Neural progenitor cell (in vitro differentiated cells): ENCODE measurements around the gene CES5A. TPM values are rescaled to one million over a fixed set of nuclear protein-coding genes. Genes with fewer than 3 reads are reported as not detected.
A peak's percentile ranks its signal among the peaks of the same experiment; 100 is the strongest.
"Not testable (repeated sequence)": the region's sequence is repeated elsewhere in the genome, so short reads cannot be mapped to it uniquely, and the experiment has no call there.

Experiments used
- DNase-seq: peaks from one replicate; pipeline ENCODE4 v3.0.0-alpha.2; 2016; ENCODE audit warnings: low spot score
- H2AFZ ChIP-seq: fragments of 200-600 bp; sonication (generic); replicated peaks from 2 replicates; pipeline ENCODE4 v1.6.1; 2016; ENCODE audit warnings: antibody characterized with exemption
- H3F3A ChIP-seq: fragments of 200-600 bp; sonication (generic); 2 replicates; pipeline ENCODE4 v1.6.1; 2016; ENCODE audit warnings: antibody characterized with exemption, low read depth
- H3K27ac ChIP-seq: fragments of 200-600 bp; sonication (generic); 2 replicates; pipeline ENCODE4 v1.5.1; 2016; ENCODE audit warnings: mild to moderate bottlenecking
- H3K27me3 ChIP-seq: fragments of 200-600 bp; sonication (generic); 2 replicates; pipeline ENCODE4 v1.6.1; 2016; ENCODE audit warnings: mild to moderate bottlenecking, moderate library complexity
- H3K36me3 ChIP-seq: fragments of 200-600 bp; sonication (generic); 2 replicates; pipeline ENCODE4 v1.5.1; 2016
- H3K4me1 ChIP-seq: fragments of 200-600 bp; sonication (generic); 2 replicates; pipeline ENCODE4 v1.6.1; 2016; ENCODE audit warnings: mixed run types
- H3K4me2 ChIP-seq: fragments of 200-600 bp; sonication (generic); 2 replicates; pipeline ENCODE4 v1.6.1; 2016
- H3K4me3 ChIP-seq: fragments of 200-600 bp; sonication (generic); 2 replicates; pipeline ENCODE4 v1.5.1; 2016
- H3K79me2 ChIP-seq: fragments of 200-600 bp; sonication (generic); 2 replicates; pipeline ENCODE4 v1.6.1; 2016; ENCODE audit warnings: low read depth
- H3K9ac ChIP-seq: fragments of 200-600 bp; sonication (generic); 2 replicates; pipeline ENCODE4 v1.6.1; 2016
- H3K9me3 ChIP-seq: fragments of 200-600 bp; sonication (generic); 2 replicates; pipeline ENCODE4 v1.5.1; 2016; ENCODE audit warnings: low read depth
- H4K20me1 ChIP-seq: fragments of 200-600 bp; sonication (generic); 2 replicates; pipeline ENCODE4 v1.6.1; 2016; ENCODE audit warnings: low read depth
- H3K27ac Mint-ChIP-seq: 3 replicates; pipeline ENCODE4 v1.8.0; 2021; ENCODE audit warnings: mixed read lengths
- H3K27me3 Mint-ChIP-seq: 2 replicates; pipeline ENCODE4 v1.8.0; 2022; ENCODE audit warnings: low read depth, mild to moderate bottlenecking, inconsistent platforms, moderate library complexity, mixed read lengths; ENCODE audit not compliant: insufficient read depth
- H3K36me3 Mint-ChIP-seq: 3 replicates; pipeline ENCODE4 v1.8.0; 2021; ENCODE audit warnings: mixed read lengths
- H3K4me1 Mint-ChIP-seq: 3 replicates; pipeline ENCODE4 v1.8.0; 2021; ENCODE audit warnings: mixed read lengths
- H3K4me3 Mint-ChIP-seq: 3 replicates; pipeline ENCODE4 v1.8.0; 2021; ENCODE audit warnings: mild to moderate bottlenecking, moderate library complexity, mixed read lengths
- H3K9me3 Mint-ChIP-seq: 3 replicates; pipeline ENCODE4 v1.8.0; 2020; ENCODE audit warnings: mixed read lengths
- CTCF ChIP-seq: fragments of 200-600 bp; sonication (generic); IDR thresholded peaks from 2 replicates; pipeline ENCODE4 v1.5.1; 2017; ENCODE audit warnings: antibody characterized with exemption, mild to moderate bottlenecking
- EZH2 ChIP-seq: fragments of 200-600 bp; sonication (generic); IDR thresholded peaks from 2 replicates; pipeline ENCODE4 v1.6.1; 2017; ENCODE audit warnings: antibody characterized with exemption, mild to moderate bottlenecking, moderate library complexity
- EZH2phosphoT487 ChIP-seq: fragments of 200-600 bp; sonication (generic); IDR thresholded peaks from 2 replicates; pipeline ENCODE4 v1.6.1; 2017; ENCODE audit warnings: antibody characterized with exemption
- total RNA-seq: library from RNA; depleted of rRNA; stranded (reverse); fragments of >200 nt; gene quantifications from 2 replicates; pipeline ENCODE4 v1.2.3, GENCODE V29; 2015; ENCODE audit warnings: low replicate concordance

Gene CES5A
- total RNA-seq, 1 donor from 2014 or later: not detected

- Histone ChIP-seq H3K27ac (no peak overlapping the region), H3K79me2 (no peaks in the 10 kb centered on the region), H3K4me1 (peaks cover 11% of the 10 kb centered on the region), H3K9ac (no peak overlapping the region), H3F3A (no peaks in the 10 kb centered on the region), H3K4me3 (no peak overlapping the region), H3K4me2 (no peak overlapping the region), H3K27me3 (no peaks in the 10 kb centered on the region), H3K36me3 (no peaks in the 10 kb centered on the region), H3K9me3 (no peaks in the 10 kb centered on the region), H4K20me1 (no peaks in the 10 kb centered on the region), H2AFZ (no peak overlapping the region)
- TF ChIP-seq EZH2: no peak
- H3K4me1 Mint-ChIP-seq: peaks cover 12% of the 10 kb centered on the region
- peak; percentile 38 for DNase-seq
- no peaks in the 10 kb centered on the region for H3K36me3 Mint-ChIP-seq
- H3K27ac Mint-ChIP-seq: no peak overlapping the region
- H3K9me3 Mint-ChIP-seq: peaks cover 2% of the 10 kb centered on the region
- peaks cover 3% of the 10 kb centered on the region for H3K27me3 Mint-ChIP-seq
- no peak overlapping the region for H3K4me3 Mint-ChIP-seq
These were observed 40.1 kb upstream of the CES5A start for GRCh38 chr16:55915096-55915827.

GRCh38 chr16:55914383-55914782 lies 39.2 kb upstream of the CES5A start:
- H3K9me3 ChIP-seq: no peaks in the 10 kb centered on the region
- H3K27me3 ChIP-seq: no peaks in the 10 kb centered on the region
- H2AFZ ChIP-seq: no peak overlapping the region
- Mint-ChIP-seq H3K4me1 (peaks cover 12% of the 10 kb centered on the region), H3K4me3 (no peak overlapping the region), H3K36me3 (no peaks in the 10 kb centered on the region), H3K27me3 (peaks cover 3% of the 10 kb centered on the region), H3K27ac (no peak overlapping the region), H3K9me3 (no peaks in the 10 kb centered on the region)
- no peak overlapping the region for H3K4me2 ChIP-seq
- no peak overlapping the region for H3K9ac ChIP-seq
- no peaks in the 10 kb centered on the region for H4K20me1 ChIP-seq
- H3F3A ChIP-seq: no peaks in the 10 kb centered on the region
- no peak for DNase-seq
- H3K36me3 ChIP-seq: no peaks in the 10 kb centered on the region
- H3K79me2 ChIP-seq: no peaks in the 10 kb centered on the region
- no peak overlapping the region for H3K4me3 ChIP-seq
- TF ChIP-seq EZH2phosphoT487 (no peak), EZH2 (no peak), CTCF (no peak)
- no peak overlapping the region for H3K27ac ChIP-seq
- peaks cover 11% of the 10 kb centered on the region for H3K4me1 ChIP-seq

GRCh38 chr16:55913716-55914115 lies 38.5 kb upstream of the CES5A start:
- no peak for DNase-seq
- no peak overlapping the region for H3K27ac ChIP-seq
- no peaks in the 10 kb centered on the region for H3F3A ChIP-seq
- no peak overlapping the region for H3K9ac ChIP-seq
- H3K36me3 ChIP-seq: no peaks in the 10 kb centered on the region
- H3K4me1 ChIP-seq: peaks cover 11% of the 10 kb centered on the region
- TF ChIP-seq EZH2: no peak
- no peak for TF ChIP-seq EZH2phosphoT487
- TF ChIP-seq CTCF: no peak
- H3K4me1 Mint-ChIP-seq: peaks cover 12% of the 10 kb centered on the region
- no peak overlapping the region for H2AFZ ChIP-seq
- H3K4me3 Mint-ChIP-seq: no peak overlapping the region
- H3K27me3 Mint-ChIP-seq: peaks cover 3% of the 10 kb centered on the region
- no peaks in the 10 kb centered on the region for H3K9me3 ChIP-seq
- H4K20me1 ChIP-seq: no peaks in the 10 kb centered on the region
- no peak overlapping the region for H3K27ac Mint-ChIP-seq
- H3K36me3 Mint-ChIP-seq: no peaks in the 10 kb centered on the region
- no peak overlapping the region for H3K4me3 ChIP-seq
- H3K9me3 Mint-ChIP-seq: no peaks in the 10 kb centered on the region
- no peak overlapping the region for H3K4me2 ChIP-seq
- H3K27me3 ChIP-seq: no peaks in the 10 kb centered on the region
- no peaks in the 10 kb centered on the region for H3K79me2 ChIP-seq

- not testable (repeated sequence) for H3K27ac ChIP-seq, H3K9me3 Mint-ChIP-seq
These were observed 37.9 kb upstream of the CES5A start for GRCh38 chr16:55913121-55913520.

More at GRCh38 chr16:55913121-55913520, 37.9 kb upstream of the CES5A start:
- H3K9me3 ChIP-seq, H3K27ac Mint-ChIP-seq, H3K36me3 ChIP-seq, H3K36me3 Mint-ChIP-seq, H3K79me2 ChIP-seq, H3F3A ChIP-seq, H3K9ac ChIP-seq, H3K4me2 ChIP-seq, H3K27me3 ChIP-seq, H4K20me1 ChIP-seq, H3K27me3 Mint-ChIP-seq, DNase-seq, H2AFZ ChIP-seq, H3K4me3 ChIP-seq, H3K4me3 Mint-ChIP-seq: not testable (repeated sequence)
- H3K4me1 ChIP-seq: peaks cover 11% of the 10 kb centered on the region
- peaks cover 12% of the 10 kb centered on the region for H3K4me1 Mint-ChIP-seq
